Measurements from ENCODE around the gene PPP4C.

PPP4C gene

GRCh38 chr16:30054959-30055553, 20.7 kb upstream of the PPP4C start:
- DNase-seq (ENCODE audit: low read depth in 1 of 2, low spot score in 1 of 2), result no peak

- DNase-seq (ENCODE audit: low read depth in 1 of 2, low spot score in 1 of 2), result no peak
Measured at GRCh38 chr16:30060346-30060745, 15.4 kb upstream of the PPP4C start.

- no peak for DNase-seq (ENCODE audit: low read depth in 1 of 2, low spot score in 1 of 2)
Measured at GRCh38 chr16:30060836-30061554, 14.8 kb upstream of the PPP4C start.

- no peak for DNase-seq (ENCODE audit: low read depth in 1 of 2, low spot score in 1 of 2)
Measured at GRCh38 chr16:30063278-30063892, 12.4 kb upstream of the PPP4C start.

- DNase-seq (ENCODE audit: low read depth in 1 of 2, low spot score in 1 of 2), result peak; percentile 46 to 51
Measured at GRCh38 chr16:30063893-30064728, 11.7 kb upstream of the PPP4C start.

- DNase-seq (ENCODE audit: low read depth in 1 of 2, low spot score in 1 of 2), result no peak
Measured at GRCh38 chr16:30064729-30065101, 11.1 kb upstream of the PPP4C start.

- DNase-seq (ENCODE audit: low read depth in 1 of 2, low spot score in 1 of 2), result peak; percentile 91 to 93
Measured at GRCh38 chr16:30065102-30065942, 10.5 kb upstream of the PPP4C start, which contains the start of gene ALDOA. TSS of gene ALDOA (plus strand) at chr16:30065760. CDS start at chr16:30066898, 1,138 bp downstream.

- no peak for DNase-seq (ENCODE audit: low read depth in 1 of 2, low spot score in 1 of 2)
Measured at GRCh38 chr16:30065943-30066760, 9.6 kb upstream of the PPP4C start.

- no peak for DNase-seq (ENCODE audit: low read depth in 1 of 2, low spot score in 1 of 2)
Measured at GRCh38 chr16:30066761-30067583, 8.8 kb upstream of the PPP4C start.

GRCh38 chr16:30067584-30067916, 8.2 kb upstream of the PPP4C start:
- no peak for DNase-seq (ENCODE audit: low read depth in 1 of 2, low spot score in 1 of 2)

- DNase-seq (ENCODE audit: low read depth in 1 of 2, low spot score in 1 of 2), result no peak
Measured at GRCh38 chr16:30068333-30068732, 7.5 kb upstream of the PPP4C start.

GRCh38 chr16:30068750-30069610, 6.8 kb upstream of the PPP4C start:
- peak; percentile 32 to 34 for DNase-seq (ENCODE audit: low read depth in 1 of 2, low spot score in 1 of 2)

GRCh38 chr16:30069611-30070462, 6.0 kb upstream of the PPP4C start:
- no peak for DNase-seq (ENCODE audit: low read depth in 1 of 2, low spot score in 1 of 2)

- DNase-seq (ENCODE audit: low read depth in 1 of 2, low spot score in 1 of 2), result no peak
Measured at GRCh38 chr16:30070490-30070889, 5.3 kb upstream of the PPP4C start.

- DNase-seq (ENCODE audit: low read depth in 1 of 2, low spot score in 1 of 2), result no peak
Measured at GRCh38 chr16:30076276-30076791, 540 bp downstream of the PPP4C start.

- DNase-seq (ENCODE audit: low read depth in 1 of 2, low spot score in 1 of 2), result no peak
Measured at GRCh38 chr16:30077656-30078055, 1.9 kb downstream of the PPP4C start.

GRCh38 chr16:30078744-30079143, 3.0 kb downstream of the PPP4C start:
- no peak for DNase-seq (ENCODE audit: low read depth in 1 of 2, low spot score in 1 of 2)

All from stimulated activated CD4-positive, alpha-beta T cell treated with anti-CD3 and anti-CD28 coated beads, Interleukin-15, amount 100 ng/mL, for 1 hour (primary cell).